ENCODE results near the gene TTLL5.

DNA sequence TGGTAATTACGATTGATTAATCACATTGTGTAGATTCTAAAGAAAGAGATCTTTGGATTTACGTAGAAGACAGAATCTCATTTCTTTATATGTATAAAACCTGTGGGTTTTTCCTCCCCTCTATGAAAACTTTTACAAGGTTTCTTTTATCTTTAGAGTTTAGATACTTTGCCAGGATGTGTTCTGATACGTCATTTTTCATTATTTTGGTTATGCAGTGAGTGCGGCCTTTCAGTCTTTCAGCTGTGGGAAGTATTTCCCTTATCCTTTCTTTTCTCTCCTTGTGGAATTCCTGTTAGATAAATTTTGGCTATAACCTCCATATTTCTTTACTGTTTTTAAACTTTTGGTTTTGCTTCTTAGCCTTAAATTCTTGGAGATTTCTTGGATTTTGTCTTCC, 92.7 kb downstream of the TTLL5 start:
- no peak for TF ChIP-seq POLR2A (IDR thresholded peaks at IDR 0.05)
- TF ChIP-seq, protein P1, sequence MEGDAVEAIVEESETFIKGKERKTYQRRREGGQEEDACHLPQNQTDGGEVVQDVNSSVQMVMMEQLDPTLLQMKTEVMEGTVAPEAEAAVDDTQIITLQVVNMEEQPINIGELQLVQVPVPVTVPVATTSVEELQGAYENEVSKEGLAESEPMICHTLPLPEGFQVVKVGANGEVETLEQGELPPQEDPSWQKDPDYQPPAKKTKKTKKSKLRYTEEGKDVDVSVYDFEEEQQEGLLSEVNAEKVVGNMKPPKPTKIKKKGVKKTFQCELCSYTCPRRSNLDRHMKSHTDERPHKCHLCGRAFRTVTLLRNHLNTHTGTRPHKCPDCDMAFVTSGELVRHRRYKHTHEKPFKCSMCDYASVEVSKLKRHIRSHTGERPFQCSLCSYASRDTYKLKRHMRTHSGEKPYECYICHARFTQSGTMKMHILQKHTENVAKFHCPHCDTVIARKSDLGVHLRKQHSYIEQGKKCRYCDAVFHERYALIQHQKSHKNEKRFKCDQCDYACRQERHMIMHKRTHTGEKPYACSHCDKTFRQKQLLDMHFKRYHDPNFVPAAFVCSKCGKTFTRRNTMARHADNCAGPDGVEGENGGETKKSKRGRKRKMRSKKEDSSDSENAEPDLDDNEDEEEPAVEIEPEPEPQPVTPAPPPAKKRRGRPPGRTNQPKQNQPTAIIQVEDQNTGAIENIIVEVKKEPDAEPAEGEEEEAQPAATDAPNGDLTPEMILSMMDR (IDR thresholded peaks at IDR 0.05): no peak
- TF ChIP-seq EP300 (IDR thresholded peaks at IDR 0.05): no peak

Data from tibial nerve (tissue), 4 donors.